D721Med (cell line): ENCODE results near the gene SERGEF.

Source experiments
- DNase-seq: peaks from one replicate; pipeline ENCODE4 v3.0.0; 2011; ENCODE audit warnings: low spot score; ENCODE audit not compliant: insufficient read length
- FAIRE-seq: peaks from 2 replicates; lab custom pipeline; 2011; peaks lifted over from hg19 to GRCh38; lab: Jason Lieb, UNC
- TF ChIP-seq, protein P1 (sequence below): IDR thresholded peaks from 2 replicates; pipeline ENCODE4 v1.5.1; 2012; ENCODE audit warnings: mild to moderate bottlenecking, control low read depth; ENCODE audit not compliant: insufficient read depth; ENCODE audit errors: missing control alignments

SERGEF gene

DNA sequence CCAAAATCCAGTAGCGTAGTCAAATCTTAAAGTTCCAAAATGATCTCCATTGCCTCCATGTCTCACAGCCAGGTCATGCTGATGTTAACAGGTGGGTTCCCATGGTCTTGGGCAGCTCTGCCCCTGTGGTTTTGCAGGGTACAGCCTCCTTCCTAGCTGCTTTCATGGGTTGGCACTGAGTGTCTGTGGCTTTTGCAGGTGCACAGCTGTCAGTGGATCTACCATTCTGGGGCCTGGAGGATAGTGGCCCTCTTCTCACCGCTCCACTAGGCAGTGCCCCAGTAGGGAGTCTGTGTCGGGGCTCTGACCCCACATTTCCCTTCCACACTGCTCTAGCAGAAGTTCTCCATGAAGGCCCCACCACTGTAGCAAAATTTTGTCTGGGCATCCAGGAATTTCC is 145.5 kb downstream of the SERGEF start:
- TF ChIP-seq, protein P1, sequence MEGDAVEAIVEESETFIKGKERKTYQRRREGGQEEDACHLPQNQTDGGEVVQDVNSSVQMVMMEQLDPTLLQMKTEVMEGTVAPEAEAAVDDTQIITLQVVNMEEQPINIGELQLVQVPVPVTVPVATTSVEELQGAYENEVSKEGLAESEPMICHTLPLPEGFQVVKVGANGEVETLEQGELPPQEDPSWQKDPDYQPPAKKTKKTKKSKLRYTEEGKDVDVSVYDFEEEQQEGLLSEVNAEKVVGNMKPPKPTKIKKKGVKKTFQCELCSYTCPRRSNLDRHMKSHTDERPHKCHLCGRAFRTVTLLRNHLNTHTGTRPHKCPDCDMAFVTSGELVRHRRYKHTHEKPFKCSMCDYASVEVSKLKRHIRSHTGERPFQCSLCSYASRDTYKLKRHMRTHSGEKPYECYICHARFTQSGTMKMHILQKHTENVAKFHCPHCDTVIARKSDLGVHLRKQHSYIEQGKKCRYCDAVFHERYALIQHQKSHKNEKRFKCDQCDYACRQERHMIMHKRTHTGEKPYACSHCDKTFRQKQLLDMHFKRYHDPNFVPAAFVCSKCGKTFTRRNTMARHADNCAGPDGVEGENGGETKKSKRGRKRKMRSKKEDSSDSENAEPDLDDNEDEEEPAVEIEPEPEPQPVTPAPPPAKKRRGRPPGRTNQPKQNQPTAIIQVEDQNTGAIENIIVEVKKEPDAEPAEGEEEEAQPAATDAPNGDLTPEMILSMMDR: no peak
- FAIRE-seq (no peak), DNase-seq (no peak)

DNA sequence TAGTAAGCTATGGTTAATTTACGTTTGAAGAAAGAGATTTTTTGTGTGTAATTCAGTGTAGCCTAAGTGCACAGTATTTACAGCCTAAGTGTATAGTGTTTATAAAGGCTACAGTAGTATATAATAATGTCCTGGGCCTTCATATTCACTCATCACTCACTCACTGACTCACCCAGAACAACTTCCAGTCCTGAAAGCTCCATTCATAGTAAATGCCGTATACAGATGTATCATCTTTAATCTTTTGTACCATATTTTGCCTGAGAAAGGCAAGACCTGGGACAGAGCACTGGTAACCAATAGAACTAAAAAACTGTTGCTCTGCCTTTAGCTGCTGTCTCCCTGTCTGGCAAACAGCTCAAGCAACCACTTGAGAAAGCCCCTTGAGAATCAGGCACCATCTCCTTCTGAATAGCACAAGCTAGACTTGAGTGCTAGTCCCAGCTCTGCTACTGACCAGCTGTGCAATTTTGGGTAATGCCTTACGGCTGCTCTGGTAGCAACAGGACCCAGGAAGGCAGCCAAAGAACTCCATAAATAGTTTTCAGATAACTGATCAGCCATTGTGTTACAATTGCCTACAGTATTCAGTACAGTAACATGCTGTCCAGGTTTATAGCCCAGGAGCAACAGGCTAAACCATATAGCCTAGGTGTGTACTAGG is 146.9 kb downstream of the SERGEF start:
- DNase-seq (no peak), FAIRE-seq (no peak)
- TF ChIP-seq, protein P1: no peak

DNA sequence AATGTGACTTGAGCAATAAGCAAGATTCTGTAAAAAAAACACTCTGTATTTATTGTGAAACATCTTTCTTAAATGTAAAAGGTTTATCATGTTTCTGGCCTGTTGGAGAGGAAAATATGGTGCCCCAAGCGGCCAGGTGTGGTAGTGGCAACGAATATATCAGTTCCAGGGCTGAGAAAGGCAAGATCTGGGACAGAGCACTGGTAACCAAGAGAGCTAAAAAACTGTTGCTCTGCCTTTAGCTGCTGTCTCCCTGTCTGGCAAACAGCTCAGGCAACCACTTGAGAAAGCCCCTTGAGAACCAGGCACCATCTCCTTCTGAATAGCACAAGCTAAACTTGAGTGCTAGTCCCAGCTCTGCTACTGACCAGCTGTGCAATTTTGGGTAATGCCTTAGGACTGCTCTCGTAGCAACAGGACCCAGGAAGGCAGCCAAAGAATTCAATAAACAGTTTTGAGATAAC is 148.3 kb downstream of the SERGEF start:
- FAIRE-seq (no peak), DNase-seq (no peak)
- TF ChIP-seq, protein P1: peak; percentile 46

DNA sequence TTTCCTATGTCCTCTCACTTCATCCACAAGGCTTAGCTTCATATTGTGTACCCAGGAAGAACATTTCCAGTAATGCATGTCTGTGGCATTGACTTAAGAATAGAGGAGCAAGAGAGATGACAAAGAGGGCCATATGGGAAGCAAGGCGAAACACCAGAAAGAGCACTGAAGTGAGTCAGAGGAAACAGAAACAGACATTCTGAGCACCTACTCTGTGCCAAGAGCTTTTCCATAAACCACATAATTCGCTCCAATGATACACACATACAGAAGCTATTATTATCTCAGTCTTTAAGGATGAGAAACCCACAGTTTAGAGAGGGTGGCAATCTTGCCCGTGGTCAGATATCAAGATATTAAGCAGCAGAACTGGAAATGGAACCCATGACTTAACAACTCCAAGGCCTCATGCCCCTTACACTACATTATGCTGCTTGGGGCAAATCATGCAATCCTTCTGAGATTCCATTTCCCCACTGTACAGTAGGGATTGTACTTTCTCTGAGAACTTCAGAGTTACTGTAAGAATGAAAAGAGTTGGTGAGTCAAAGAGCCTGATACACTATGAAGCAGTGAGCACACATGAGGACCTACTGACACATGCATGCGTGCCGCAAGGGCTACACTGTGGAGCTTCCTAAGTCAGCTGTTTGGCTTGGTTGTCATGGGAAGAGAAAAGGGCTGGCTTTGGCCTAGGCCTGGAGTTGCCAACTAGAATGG is 151.7 kb downstream of the SERGEF start:
- DNase-seq (no peak), FAIRE-seq (no peak)
- TF ChIP-seq, protein P1: no peak

DNA sequence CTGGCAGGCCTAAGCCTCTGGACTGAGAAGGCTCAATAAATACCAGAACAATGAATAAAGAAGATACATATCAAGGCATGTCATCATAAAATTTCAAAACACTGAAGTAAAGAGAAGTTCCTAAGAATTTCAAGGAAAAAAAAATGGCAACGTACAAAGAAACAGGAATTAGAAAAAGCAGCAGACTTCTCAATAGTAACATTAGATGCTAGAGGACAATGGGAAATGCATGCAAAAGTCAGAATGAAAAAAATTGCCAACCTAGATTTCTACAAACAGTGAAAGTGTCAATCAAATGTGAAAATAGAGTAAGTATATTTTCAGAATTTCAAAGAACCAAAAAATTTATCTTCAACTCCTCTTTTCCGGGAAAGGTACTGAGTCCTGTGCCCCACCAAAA is 153.3 kb downstream of the SERGEF start:
- TF ChIP-seq, protein P1: no peak
- DNase-seq (no peak), FAIRE-seq (no peak)

DNA sequence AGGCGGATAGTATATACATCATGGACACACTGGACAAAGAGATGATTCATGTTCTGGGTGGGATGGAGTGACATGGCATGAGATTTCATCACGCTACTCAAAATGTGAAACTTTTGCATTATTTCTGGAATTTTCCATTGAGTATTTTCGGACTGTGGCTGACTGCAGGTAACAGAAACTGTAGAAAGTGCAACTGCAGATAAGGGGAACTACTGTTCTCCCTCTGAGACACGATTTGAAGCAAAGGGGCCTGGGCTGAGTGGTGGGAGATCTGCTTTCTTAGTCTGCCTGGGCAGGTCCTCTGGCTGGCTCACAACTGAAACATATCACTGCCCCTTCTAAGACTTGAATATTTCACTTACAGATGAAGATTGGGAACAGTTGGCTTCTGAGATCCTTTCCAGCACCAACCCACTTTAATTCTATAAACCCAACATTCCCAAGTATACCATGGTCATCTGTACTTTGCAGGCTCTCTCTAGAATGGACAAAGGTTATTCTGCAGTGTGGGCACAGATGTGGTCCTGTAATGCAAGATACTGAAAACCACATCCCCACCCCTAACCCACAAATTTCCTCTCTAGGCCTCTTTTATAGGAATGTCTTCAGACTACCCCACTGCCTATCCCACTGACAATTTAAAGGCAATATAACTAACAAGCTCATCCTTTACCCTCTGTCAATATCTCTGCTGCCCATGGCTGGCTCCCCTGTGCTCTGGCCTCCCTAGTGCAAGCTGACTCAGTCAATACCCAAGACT is 157.1 kb downstream of the SERGEF start:
- FAIRE-seq (no peak), DNase-seq (no peak)
- TF ChIP-seq, protein P1: no peak

DNA sequence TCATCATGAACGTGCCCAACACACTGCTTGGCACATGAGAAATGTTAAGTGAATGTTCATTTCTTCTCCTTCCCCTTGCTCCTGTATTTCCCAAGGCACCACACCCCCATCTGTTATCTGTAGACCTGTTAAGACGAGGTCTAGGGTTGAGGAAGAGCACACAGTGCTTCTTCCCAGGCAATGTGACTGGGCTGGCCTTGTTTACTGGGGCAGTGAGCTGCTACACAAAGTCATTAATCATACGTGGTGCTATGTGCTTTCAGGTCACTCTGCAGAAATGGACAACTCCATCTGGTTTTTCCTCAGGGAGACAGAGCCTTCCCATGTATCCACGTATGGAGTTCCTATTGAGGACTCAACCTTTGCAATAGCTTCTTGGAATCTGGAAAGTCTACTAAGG is 159.6 kb downstream of the SERGEF start:
- no peak for FAIRE-seq
- no peak for DNase-seq
- TF ChIP-seq, protein P1: no peak
